ENCODE results near the gene CLCN6.

CLCN6 gene

DNA sequence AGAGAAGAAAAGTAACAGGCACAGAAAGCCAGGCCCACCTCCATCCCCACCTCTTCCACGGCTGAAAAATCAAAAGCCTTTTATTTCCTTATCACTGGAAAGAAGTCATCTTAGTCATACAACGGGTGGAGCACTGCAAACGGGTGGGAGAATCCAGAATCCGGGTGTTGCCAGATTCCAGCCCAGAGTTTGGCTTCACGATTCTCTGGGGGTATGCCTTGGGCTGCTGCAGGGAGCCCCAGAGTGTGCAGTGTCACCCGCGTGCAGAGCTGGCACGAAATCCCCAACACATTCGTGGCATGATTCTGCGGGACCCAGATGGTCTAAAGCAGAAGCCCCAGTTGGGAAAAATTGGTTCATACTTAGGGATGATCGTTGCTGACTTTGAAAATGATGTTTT lies 44.2 kb downstream of the CLCN6 start:
- DNase-seq (ENCODE audit: low read depth, low spot score): no peak

DNA sequence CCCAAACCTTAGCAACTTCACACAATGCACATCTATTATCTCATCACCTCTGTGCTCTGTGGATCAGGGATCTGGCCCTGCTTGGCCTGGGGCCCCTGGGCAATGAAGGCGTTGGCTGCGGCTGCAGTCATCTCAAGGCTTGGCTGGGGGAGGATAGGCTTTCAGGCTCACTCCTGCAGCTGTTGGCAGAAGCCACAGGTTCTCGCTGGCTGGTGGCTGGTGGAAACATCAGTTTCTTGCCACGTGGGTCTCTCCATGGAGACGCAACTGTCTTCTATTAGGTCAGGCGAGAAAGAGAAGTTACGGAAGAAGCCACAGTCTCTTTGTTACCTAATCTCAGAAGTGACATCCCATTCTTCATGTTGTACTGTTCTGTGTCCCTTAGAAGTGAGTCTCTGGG lies 45.2 kb downstream of the CLCN6 start:
- no peak for DNase-seq (ENCODE audit: low read depth, low spot score)

DNA sequence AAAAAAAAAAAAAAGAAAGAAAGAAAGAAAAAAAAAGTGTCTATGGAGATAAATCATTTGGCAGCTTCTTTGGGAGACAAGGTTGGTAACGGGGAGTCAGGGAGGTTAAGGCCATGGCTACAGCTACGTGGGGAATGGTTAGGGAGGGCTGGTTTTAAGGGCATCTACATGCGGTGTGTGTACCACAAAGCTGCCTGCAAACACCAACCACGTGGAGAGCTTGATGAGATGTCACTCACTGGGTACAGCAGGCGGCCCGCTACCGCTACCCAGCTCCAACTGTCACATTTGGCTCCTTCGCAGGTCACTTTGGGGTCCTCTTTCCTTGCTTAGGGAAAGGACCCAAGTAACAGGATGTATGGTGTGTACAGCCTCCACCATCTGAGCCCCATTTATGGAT lies 48.5 kb downstream of the CLCN6 start:
- no peak for DNase-seq (ENCODE audit: low read depth, low spot score)

DNA sequence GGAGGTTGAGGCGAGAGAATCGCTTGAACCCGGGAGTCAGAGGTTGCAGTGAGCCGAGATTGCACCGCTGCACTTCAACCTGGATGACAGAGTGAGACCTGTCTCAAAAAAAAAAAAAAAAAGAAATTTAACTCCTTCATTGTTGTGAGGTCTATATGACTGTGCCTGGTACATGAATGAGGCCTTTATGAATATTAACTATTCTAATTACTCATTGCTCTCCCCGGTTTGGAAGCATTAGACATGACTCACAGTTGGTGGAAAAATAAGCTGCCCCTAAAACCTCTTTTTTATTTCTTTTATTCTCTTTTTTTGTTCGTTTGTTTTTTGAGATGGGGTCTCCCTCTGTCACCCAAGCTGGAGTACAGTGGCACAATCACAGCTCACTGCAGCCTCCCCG lies 49.4 kb downstream of the CLCN6 start:
- DNase-seq (ENCODE audit: low read depth, low spot score): no peak

DNA sequence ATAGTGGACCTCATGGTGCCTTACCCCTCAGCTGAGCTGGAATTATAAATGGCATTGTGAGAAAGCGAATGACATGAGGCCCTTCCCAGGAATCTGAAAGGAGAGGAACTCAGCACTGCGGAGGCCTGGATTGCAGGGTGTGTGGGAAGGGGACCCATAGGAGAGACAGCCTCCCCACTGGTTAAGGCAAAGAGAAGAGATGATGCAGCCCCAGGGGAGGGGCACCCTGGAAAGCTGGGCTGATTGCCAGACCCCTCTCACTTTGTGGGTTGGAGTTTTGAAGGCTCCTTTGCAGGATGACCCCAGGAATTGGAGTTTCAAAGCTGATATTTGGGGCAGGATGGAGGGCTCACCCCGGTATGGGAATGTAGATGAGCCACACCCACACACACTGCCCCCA lies 50.7 kb downstream of the CLCN6 start:
- no peak for DNase-seq (ENCODE audit: low read depth, low spot score)

DNA sequence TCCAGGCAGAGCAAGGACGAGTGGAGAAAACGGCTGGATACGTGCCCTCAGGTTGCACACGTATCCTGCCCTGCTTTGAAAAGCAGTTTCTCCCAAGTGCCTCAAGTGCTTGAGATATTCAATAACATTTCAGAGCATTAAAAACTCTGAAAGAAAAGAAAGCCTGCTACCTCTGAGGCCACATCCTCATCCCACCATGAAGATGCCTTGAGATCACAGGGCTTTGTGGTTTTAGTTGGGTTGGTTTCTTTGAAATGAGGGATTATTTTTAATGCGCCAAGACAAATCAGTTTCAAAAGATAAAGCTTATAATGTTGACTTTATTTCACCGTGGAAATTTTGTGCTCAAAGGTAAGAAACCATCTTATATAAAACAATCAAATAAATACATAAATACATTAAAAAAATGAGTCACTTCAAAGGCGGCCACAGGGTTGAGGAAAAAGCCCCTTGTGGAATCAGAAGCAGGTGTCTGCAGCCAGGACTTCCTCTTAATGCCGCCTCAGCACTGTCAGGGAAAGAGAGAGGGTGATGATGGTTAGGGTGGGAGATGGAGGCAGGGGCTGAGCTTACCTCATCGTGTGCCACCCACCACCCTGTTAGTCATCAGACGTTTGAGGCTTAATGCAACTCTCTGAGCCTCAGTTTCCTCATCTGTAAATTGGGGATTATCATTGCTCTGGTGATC lies 51.3 kb downstream of the CLCN6 start:
- DNase-seq (ENCODE audit: low read depth, low spot score): no peak

DNA sequence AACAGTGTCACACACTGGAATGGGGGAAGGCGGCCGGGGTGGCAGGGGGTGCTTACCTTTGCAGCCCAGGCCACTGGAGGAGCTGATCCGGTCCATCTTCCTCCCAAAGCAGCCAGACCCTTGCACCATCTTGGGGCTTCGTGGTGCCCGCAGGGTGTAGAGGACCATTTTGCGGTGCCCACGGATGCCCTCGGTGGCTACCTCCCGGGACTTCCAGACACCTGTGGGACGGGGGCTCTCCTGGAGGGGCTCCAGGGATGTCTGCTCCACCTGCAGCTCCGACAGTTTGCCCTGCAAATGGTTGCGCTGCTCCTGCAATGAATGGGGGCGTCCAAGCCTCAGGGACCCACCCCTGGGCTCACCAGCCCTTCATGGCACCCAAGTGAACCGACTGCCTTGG lies 52.2 kb downstream of the CLCN6 start:
- no peak for DNase-seq (ENCODE audit: low read depth, low spot score)

DNA sequence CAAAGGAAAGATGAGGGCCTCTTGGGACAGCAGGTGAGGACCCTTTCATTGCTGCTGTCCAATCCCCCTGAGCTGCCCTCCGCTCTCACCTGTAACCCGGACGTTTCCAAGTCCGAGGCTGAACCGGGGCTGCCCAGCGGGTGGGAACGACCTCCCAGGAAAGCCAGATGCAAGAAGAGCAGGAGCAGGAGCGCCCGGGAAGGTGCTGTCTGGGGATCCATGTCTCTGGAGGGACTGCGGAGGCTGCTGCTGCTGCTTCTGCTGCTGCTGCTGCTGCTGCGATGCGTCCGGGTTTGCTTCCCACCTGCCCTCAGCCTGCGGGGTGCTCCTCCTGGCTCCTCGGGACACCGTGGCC lies 52.6 kb downstream of the CLCN6 start, which contains the start of gene NPPB:
Gene NPPB (minus strand): TSS at position 333 of the 355 bp plus-strand sequence. CDS start 112 bp downstream, at position 221.
- no peak for DNase-seq (ENCODE audit: low read depth, low spot score)

DNA sequence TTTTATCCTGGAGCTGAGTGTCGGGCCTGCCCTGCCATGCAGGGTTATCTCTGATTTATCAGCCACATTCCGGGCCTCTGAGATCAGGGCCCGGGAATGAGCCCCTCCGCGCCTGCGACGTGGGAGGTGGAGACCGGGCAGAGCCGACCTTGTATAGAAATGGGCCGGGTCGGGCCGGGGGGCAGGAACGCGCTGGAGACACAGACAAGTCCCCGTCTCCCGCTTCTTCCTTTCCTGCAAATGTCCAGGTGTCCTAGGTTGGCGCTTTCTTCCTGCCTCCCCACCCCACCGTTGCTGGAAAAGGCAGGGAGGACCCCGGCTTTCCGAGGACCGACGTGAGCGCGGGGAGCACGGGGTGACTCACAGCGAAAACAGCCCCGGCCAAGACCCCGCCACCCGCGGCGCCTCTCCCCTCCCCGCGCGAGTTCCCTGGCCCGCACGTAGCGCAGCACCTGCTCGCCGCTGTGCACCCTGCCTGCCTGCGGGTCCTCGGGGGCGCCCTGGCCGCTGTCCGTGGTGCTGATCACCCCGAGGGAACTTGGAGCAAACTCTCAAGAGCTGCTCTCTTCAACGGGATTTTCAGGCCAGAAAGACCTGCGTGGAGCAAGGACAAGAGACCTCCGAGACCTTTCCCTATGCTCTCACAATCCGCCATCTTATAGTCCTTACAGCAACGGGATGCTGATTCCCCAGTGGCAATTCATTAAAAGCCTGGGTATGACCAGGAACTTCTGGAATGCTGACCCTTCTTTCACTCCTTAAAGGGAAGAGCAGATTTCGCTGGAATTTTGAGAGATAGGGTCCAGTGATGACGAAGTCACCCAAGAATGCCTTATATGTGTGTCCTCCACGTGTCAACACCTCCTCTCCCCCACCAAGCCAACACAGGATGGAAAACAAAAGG lies 53.2 kb downstream of the CLCN6 start:
- DNase-seq (ENCODE audit: low read depth, low spot score): no peak

DNA sequence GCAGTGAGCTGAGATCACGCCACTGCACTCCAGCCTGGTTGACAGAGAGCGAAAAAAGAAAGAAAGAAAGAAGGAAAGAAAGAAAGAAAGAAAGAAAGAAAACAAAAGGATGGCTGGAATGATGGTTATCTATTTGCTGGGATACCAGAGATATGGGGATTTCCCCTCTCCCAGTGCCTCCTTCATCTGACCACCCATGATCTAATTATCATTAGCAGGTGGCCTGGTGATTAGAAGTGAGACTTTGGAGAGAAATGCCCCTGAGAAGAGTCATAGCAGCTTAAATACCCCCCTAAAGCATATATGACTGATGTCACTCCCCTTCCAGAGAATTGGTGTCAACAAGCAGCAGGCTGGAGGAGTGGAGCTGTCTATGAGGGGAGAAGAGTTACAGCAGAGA lies 54.1 kb downstream of the CLCN6 start:
- DNase-seq (ENCODE audit: low read depth, low spot score): no peak

DNA sequence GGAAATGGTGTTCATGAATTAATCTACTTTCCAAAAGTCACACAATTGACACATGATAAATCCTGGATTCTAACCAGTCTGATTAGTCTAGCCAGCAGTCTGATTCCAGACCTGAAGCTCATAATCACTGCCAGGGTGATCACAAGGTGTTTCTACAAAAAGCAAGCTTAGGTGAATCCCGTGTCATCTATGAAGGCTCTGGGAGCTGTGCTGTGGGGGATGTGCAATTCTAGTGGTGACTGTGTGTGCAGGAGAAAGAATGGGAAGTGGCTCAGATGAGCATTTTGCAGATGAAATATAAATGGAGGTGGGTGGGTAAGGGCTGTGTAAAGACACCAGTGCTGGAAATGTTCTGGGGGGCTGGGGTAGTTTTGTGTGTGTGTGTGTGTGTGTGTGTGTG lies 54.6 kb downstream of the CLCN6 start:
- DNase-seq (ENCODE audit: low read depth, low spot score): no peak

DNA sequence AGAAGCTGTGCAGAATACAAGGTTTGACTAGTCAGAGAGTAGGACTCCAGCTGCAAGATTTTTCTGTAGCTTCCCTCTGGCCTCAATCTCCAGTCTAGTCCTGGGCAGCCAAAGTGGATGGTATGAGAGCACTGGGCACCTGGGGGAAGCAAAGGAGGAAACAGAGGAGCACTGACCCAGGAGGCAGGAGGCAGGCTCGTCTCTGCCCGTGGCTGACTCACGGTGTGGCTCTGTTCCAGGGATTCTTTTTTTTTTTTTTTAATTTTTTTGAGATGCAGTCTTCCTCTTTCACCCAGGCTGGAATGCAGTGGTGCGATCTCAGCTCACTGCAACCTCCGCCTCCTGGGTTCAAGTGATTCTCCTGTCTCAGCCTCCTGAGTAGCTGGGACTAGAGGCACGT lies 56.9 kb downstream of the CLCN6 start:
- DNase-seq (ENCODE audit: low read depth, low spot score): no peak

DNA sequence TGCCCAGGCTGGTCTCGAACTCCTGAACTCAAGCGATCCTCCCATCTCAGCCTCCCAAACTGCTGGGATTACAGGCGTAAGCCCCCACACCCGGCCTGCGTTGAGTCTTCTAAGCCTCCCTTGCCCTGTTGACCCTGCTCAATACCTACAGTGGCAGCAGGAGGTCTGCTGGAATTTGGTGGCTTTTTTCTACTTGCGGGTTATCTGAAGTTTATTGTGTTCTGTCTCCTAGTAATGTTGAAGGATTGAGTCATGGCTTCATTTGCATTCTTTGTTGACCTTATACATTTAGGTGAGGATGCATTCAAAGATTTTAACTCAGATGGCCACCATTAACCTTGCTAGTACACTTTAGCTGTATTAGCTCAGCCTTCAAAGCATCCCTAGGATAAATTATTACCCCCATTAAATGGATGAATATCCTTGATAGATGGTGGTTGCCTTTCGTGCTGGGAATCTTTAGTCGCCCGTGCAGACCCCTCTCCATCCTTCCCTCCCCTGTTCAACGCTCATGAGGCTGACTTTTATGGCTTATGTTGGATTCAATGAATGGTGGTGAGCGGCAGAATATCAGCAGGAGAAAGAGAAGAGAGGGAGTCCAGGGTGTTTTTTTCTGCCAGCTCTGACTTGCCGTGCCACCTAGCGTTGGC lies 62.5 kb downstream of the CLCN6 start:
- no peak for DNase-seq (ENCODE audit: low read depth, low spot score)

DNA sequence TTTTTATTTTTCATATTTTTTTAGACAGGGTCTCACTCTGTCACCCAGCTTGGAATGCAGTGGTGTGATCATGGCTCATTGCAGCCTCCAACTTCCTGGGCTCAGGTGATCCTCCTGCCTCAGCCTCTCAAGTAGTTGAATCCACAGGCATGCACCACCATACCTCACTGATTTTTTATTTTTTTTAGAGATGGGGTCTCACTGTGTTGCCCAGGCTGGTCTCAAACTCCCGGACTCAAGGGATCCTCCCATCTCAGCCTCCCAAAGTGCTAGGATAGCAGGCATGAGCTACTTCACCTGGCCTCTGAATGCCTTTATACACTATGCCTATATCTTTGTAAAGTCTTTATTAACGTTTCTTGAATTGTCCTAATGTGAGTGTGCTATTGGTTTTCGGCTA lies 63.1 kb downstream of the CLCN6 start:
- no peak for DNase-seq (ENCODE audit: low read depth, low spot score)

DNA sequence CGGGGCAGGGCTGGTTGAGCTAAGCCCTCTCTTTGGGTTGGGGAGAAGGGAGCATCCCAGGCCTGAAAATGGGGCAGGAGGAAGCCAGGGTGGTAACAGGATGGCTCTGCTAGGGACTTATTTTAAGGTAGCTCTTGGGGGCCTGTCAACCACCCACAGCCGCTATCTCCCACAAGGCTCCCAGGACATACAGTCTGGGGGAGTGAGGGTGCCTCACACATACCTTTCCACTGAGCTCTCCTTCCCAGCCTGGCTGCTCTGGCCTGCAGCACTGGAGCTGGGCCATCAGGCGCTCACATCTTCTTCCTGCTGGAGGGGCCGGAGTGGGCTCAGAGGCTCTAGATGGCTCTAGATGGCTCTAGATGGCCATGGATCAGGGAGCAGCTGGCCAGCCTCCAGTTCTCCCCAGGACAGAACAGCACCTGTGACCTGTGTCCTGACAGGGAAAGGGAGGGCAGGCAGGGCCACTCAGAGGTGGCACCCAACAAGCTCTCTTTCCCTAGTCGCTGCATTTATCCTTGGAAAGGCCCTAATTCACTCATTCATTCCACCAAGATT lies 63.7 kb downstream of the CLCN6 start:
- no peak for DNase-seq (ENCODE audit: low read depth, low spot score)

DNA sequence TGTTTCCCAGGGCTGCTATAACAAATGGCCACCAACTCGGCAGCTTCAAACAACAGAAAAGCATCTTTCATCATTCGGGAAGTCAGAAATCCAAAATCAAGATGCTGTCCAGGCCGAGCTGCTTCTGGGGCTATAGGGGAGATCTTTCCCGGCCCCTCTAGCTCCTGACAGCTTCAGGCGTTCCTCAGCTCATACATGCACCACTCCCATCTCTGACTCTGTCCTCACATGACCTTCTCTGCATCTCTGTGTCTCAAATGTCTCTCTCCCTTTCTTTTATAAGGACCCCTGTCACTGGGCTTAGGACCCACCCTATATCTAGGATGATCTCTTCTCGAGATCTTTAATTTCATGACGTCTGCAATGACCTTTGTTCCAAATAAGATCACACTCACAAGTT lies 66.6 kb downstream of the CLCN6 start:
- DNase-seq (ENCODE audit: low read depth, low spot score): no peak

DNA sequence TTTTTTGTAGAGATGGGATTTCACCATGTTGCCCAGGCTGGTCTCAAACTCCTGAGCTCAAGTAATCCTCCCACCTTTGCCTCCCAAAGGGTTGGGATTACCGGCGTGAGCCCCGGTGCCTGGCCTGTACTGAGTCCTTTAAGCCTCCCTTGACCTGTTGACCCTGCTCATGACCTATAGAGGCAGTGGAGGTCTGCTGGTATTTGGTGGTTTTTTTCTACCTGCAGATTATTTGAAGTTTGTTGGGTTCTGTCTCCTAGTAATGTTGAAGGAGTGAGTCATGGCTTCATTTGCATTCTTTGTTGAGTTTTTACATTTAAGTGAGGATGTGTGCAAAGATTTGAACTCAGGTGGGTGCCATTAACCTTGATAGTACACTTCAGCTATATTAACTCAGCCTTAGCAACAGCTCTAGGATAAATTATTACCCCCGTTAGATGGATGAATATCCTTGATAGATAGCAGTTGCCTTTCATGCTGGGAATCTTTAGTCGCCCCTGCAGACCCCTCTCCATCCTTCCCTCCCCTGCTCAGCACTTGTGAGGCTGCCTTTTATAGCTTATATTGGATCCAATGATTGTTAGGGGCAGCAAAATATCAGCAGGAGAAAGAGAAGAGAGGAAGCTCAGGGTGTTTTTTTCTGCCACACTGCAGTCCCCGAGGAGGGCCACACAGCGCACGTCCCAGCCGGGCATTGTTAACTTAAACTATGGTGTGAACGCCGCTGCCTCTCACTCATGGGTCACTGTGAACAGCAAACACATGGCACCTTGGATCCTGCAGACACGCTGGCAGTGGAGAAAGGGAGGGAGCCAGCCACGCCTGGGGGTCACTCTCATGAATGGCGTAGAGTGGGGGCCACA lies 67.6 kb downstream of the CLCN6 start:
- no peak for DNase-seq (ENCODE audit: low read depth, low spot score)

DNA sequence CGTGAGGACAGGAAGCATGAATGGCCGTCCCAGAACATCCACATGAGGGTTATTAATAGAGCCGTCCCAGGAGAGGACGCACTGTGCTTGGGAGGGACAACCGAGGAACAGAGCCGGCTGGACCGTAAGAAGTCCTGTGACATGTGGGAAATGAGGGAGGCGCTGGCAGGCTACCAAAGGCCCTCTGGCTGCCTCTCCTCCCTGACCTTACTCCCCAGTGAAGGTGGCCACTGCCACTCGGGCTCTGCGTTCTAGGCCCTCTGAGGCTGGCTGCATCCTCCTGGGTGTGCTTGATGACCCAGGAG lies 68.2 kb downstream of the CLCN6 start:
- DNase-seq (ENCODE audit: low read depth, low spot score): no peak

DNA sequence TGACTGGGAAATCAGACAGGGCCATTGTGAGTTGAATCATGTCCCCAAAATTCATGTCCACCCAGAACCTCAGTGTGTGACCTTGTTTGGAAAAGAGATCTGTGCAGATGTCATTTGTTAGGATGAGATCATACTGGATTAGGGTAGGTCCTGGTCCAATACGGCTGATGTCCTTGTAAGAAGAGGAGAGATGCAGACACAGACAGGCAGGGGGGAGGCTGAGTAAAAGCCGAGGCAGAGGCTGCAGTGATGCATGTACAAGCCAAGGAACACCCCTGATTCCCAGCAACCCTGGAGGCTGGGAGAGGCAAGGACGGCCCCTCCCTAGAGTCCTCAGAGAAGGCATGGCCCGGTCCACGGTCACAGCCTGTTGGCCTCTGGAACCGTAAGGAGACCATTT lies 68.6 kb downstream of the CLCN6 start:
- DNase-seq (ENCODE audit: low read depth, low spot score): no peak

DNA sequence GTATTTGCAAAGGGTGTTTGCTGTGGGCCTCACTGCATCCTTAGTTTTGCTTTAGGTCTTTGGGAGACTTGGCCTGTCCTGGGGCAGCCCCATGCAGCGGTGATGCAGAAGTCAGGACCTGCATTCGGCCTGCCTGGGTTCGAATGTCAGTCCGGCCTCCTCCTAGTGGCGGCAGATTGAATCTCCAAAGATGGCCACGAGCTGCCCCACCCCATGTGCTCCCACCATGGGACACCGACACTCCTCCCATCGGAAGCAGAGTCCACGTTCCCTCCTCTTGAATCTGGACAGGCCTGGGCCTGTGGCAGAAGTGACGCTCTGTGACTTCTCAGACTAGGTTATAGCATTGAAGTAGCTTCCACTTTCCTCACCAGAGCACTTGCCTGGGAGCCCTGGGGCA lies 69.1 kb downstream of the CLCN6 start:
- DNase-seq (ENCODE audit: low read depth, low spot score): no peak

DNA sequence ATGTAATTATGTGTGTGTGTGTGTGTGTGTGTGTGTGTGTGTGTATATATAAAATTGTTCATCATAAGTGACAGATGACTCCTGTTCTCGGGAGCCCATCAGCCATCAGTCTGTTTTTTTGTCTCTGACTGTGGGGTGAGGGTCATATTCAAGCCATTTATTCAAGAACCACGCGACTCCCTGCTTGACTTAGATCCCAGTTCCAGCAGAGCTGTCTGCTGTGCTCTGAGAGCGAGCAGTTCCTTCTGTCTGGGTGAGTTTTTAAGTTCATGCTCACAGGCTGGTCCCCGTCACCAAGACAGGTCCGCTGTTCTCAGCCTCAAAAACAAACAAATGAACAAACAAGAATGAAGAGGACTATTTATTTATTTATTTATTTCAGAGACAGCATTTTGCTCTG lies 71.1 kb downstream of the CLCN6 start:
- DNase-seq (ENCODE audit: low read depth, low spot score): no peak

All from iPS DF 19.7 (cell line).